ENCODE results near the gene ARHGAP10.

The ARHGAP10 gene

GRCh38 chr4:147834480-147834879, 102.6 kb downstream of the ARHGAP10 start:
- H3K27ac ChIP-seq: no peak overlapping the region
- H4K20me1 ChIP-seq: no peaks in the 10 kb centered on the region
- H3K4me3 ChIP-seq: no peak overlapping the region
- no peak for TF ChIP-seq Cebpa-rat (IDR thresholded peaks at IDR 0.05)
- no peak overlapping the region for H3K9ac ChIP-seq
- peaks cover 0 to 16% (median 7%) of the 10 kb centered on the region in 11 experiments; a peak in 14 of 22 replicates for H3K36me3 ChIP-seq
- no peaks in the 10 kb centered on the region for H3K27me3 ChIP-seq
- H3K9me3 ChIP-seq (replicated peaks in 1 of 11): peaks cover 8 to 22% (median 10%) of the 10 kb centered on the region in 11 experiments
- H3K4me1 ChIP-seq: peaks cover 0 to 54% (median 36%) of the 10 kb centered on the region in 10 experiments; a peak in 16 of 20 replicates
- H3K4me2 ChIP-seq: peak overlapping the region in 1 of 11 experiments; percentile 26; a peak in 1 of 22 replicates

GRCh38 chr4:147836807-147837206, 104.9 kb downstream of the ARHGAP10 start:
- Histone ChIP-seq H3K9ac (no peak overlapping the region), H4K20me1 (no peaks in the 10 kb centered on the region), H3K4me1 (peaks cover 0 to 51% (median 17%) of the 10 kb centered on the region in 10 experiments; a peak in 16 of 20 replicates), H3K27ac (no peak overlapping the region), H3K36me3 (peaks cover 0 to 16% (median 7%) of the 10 kb centered on the region in 11 experiments; a peak in 14 of 22 replicates), H3K9me3 (replicated peaks in 1 of 11) (peaks cover 8 to 22% (median 10%) of the 10 kb centered on the region in 11 experiments), H3K27me3 (no peaks in the 10 kb centered on the region), H3K4me3 (no peak overlapping the region), H3K4me2 (no peak overlapping the region)
- TF ChIP-seq Cebpa-rat (IDR thresholded peaks at IDR 0.05): no peak; a peak in 1 of 22 replicates

GRCh38 chr4:147837435-147837834, 105.5 kb downstream of the ARHGAP10 start:
- Histone ChIP-seq H3K4me1 (peaks cover 0 to 51% (median 11%) of the 10 kb centered on the region in 10 experiments; a peak in 13 of 20 replicates), H4K20me1 (no peaks in the 10 kb centered on the region), H3K4me3 (no peak overlapping the region), H3K4me2 (no peak overlapping the region), H3K9me3 (replicated peaks in 1 of 11) (peaks cover 8 to 18% (median 9%) of the 10 kb centered on the region in 11 experiments), H3K27me3 (no peaks in the 10 kb centered on the region), H3K36me3 (peaks cover 0 to 19% (median 7%) of the 10 kb centered on the region in 11 experiments; a peak in 14 of 22 replicates), H3K9ac (no peak overlapping the region), H3K27ac (no peak overlapping the region)
- no peak for TF ChIP-seq Cebpa-rat (IDR thresholded peaks at IDR 0.05)

- Histone ChIP-seq H3K4me1 (peaks cover 0 to 51% (median 6%) of the 10 kb centered on the region in 10 experiments; a peak in 12 of 20 replicates), H3K4me2 (no peak overlapping the region), H3K4me3 (no peak overlapping the region), H3K27me3 (no peaks in the 10 kb centered on the region), H3K36me3 (peaks cover 0 to 19% (median 4%) of the 10 kb centered on the region in 11 experiments; a peak in 14 of 22 replicates), H3K27ac (no peak overlapping the region), H3K9me3 (replicated peaks in 1 of 11) (peaks cover 5 to 14% (median 6%) of the 10 kb centered on the region in 11 experiments), H4K20me1 (no peaks in the 10 kb centered on the region), H3K9ac (no peak overlapping the region)
- TF ChIP-seq Cebpa-rat (IDR thresholded peaks at IDR 0.05): no peak
These were observed 106.0 kb downstream of the ARHGAP10 start for GRCh38 chr4:147837854-147838253.

GRCh38 chr4:147839200-147839599, 107.3 kb downstream of the ARHGAP10 start:
- no peaks in the 10 kb centered on the region for H3K27me3 ChIP-seq
- no peak overlapping the region for H3K9ac ChIP-seq
- peaks cover 0 to 2% (median 0%) of the 10 kb centered on the region in 11 experiments; a peak in 2 of 22 replicates for H3K9me3 ChIP-seq (replicated peaks in 1 of 11)
- H3K27ac ChIP-seq: no peak overlapping the region
- H3K4me2 ChIP-seq: no peak overlapping the region
- H3K4me3 ChIP-seq: no peak overlapping the region
- TF ChIP-seq Cebpa-rat (IDR thresholded peaks at IDR 0.05): no peak
- peaks cover 0 to 6% (median 0%) of the 10 kb centered on the region in 11 experiments; a peak in 5 of 22 replicates for H3K36me3 ChIP-seq
- H3K4me1 ChIP-seq: peaks cover 0 to 37% (median 4%) of the 10 kb centered on the region in 10 experiments; a peak in 9 of 20 replicates
- H4K20me1 ChIP-seq: no peaks in the 10 kb centered on the region

GRCh38 chr4:147839663-147840062, 107.8 kb downstream of the ARHGAP10 start:
- Histone ChIP-seq H3K27me3 (no peaks in the 10 kb centered on the region), H4K20me1 (no peaks in the 10 kb centered on the region), H3K36me3 (peaks cover 0 to 6% (median 0%) of the 10 kb centered on the region in 11 experiments; a peak in 3 of 22 replicates), H3K9me3 (replicated peaks in 1 of 11) (no peaks in the 10 kb centered on the region), H3K4me3 (no peak overlapping the region), H3K4me2 (no peak overlapping the region), H3K4me1 (peaks cover 0 to 35% (median 4%) of the 10 kb centered on the region in 10 experiments; a peak in 9 of 20 replicates), H3K27ac (no peak overlapping the region), H3K9ac (no peak overlapping the region)
- TF ChIP-seq Cebpa-rat (IDR thresholded peaks at IDR 0.05): no peak

GRCh38 chr4:147840838-147841738, 109.2 kb downstream of the ARHGAP10 start:
- Histone ChIP-seq H3K4me3 (no peak overlapping the region), H3K4me2 (peak overlapping the region in 4 of 11 experiments; percentile 17 to 70 (median 44); a peak in 6 of 22 replicates), H3K27ac (no peak overlapping the region), H3K36me3 (peaks cover 0 to 6% (median 0%) of the 10 kb centered on the region in 11 experiments; a peak in 3 of 22 replicates), H3K4me1 (peaks cover 0 to 37% (median 4%) of the 10 kb centered on the region in 10 experiments; a peak in 9 of 20 replicates), H3K27me3 (no peaks in the 10 kb centered on the region), H4K20me1 (no peaks in the 10 kb centered on the region), H3K9me3 (replicated peaks in 1 of 11) (no peaks in the 10 kb centered on the region), H3K9ac (no peak overlapping the region)
- no peak for TF ChIP-seq Cebpa-rat (IDR thresholded peaks at IDR 0.05)

- Histone ChIP-seq H3K4me3 (no peak overlapping the region), H3K4me2 (peak overlapping the region in 1 of 11 experiments; percentile 59; a peak in 1 of 22 replicates), H3K4me1 (peaks cover 0 to 45% (median 4%) of the 10 kb centered on the region in 10 experiments; a peak in 9 of 20 replicates), H3K9me3 (replicated peaks in 1 of 11) (no peaks in the 10 kb centered on the region), H3K9ac (no peak overlapping the region), H3K36me3 (peaks cover 0 to 11% (median 6%) of the 10 kb centered on the region in 11 experiments; a peak in 13 of 22 replicates), H3K27ac (no peak overlapping the region), H3K27me3 (no peaks in the 10 kb centered on the region), H4K20me1 (no peaks in the 10 kb centered on the region)
- no peak for TF ChIP-seq Cebpa-rat (IDR thresholded peaks at IDR 0.05)
These were observed 110.7 kb downstream of the ARHGAP10 start for GRCh38 chr4:147842573-147842972.

GRCh38 chr4:147843162-147843561, 111.3 kb downstream of the ARHGAP10 start:
- no peaks in the 10 kb centered on the region for H4K20me1 ChIP-seq
- H3K27me3 ChIP-seq: no peaks in the 10 kb centered on the region
- no peak for TF ChIP-seq Cebpa-rat (IDR thresholded peaks at IDR 0.05)
- no peak overlapping the region for H3K9ac ChIP-seq
- no peak overlapping the region for H3K27ac ChIP-seq
- peaks cover 0 to 15% (median 10%) of the 10 kb centered on the region in 11 experiments; a peak in 14 of 22 replicates for H3K36me3 ChIP-seq
- H3K4me2 ChIP-seq: no peak overlapping the region
- H3K4me3 ChIP-seq: no peak overlapping the region
- no peaks in the 10 kb centered on the region for H3K9me3 ChIP-seq (replicated peaks in 1 of 11)
- peaks cover 0 to 45% (median 4%) of the 10 kb centered on the region in 10 experiments; a peak in 9 of 20 replicates for H3K4me1 ChIP-seq

All from BLaER1 treated with 17β-estradiol and CSF1 and Interleukin-3, amounts not matched to agents 10 nM and 100 nM (cell line).